Esophagus muscularis mucosa (tissue), 3 donors: Measurements from ENCODE around the gene CNTN6.

Experiments
- CTCF ChIP-seq, 3 experiments: fragments of 200-600 bp in 2 of 3; fragments of 450-650 bp in 1 of 3; sonication (generic) in 2 of 3; IDR thresholded peaks; one replicate each; pipeline ENCODE4 v1.5.1; 2017 to 2019; ENCODE audit warnings: antibody characterized with exemption in 3 of 3, mild to moderate bottlenecking in 2 of 3, moderate library complexity in 1 of 3
- POLR2A ChIP-seq: fragments of 450-650 bp; IDR thresholded peaks from one replicate; pipeline ENCODE4 v1.6.1; 2017; ENCODE audit warnings: antibody characterized with exemption, moderate library complexity, mild to moderate bottlenecking, low read depth
- POLR2AphosphoS5 ChIP-seq, 2 donors: sonication (generic); formaldehyde crosslinking; IDR thresholded peaks; one replicate each; pipeline ENCODE4 v1.6.1; 2017; ENCODE audit warnings: antibody characterized with exemption in 2 of 2

GRCh38 chr3:1374471-1374870, 281.6 kb downstream of the CNTN6 start:
- TF ChIP-seq CTCF (IDR thresholded peaks at IDR 0.05): no peak
- TF ChIP-seq POLR2A: no peak
- TF ChIP-seq POLR2AphosphoS5 (IDR thresholded peaks at IDR 0.05): no peak
